HepG2 (cell line): ENCODE measurements around the gene PPP6R2. TPM values are rescaled to one million over a fixed set of nuclear protein-coding genes. Genes with fewer than 3 reads are reported as not detected.

ENCODE experiments used
- CSRNP1 ChIP-seq: sonication (generic); formaldehyde crosslinking; IDR thresholded peaks from 2 replicates; pipeline ENCODE4 v1.8.1; 2023; ENCODE audit warnings: mild to moderate bottlenecking, missing genetic modification reagents
- GMEB2 ChIP-seq: IDR thresholded peaks from 2 replicates; pipeline ENCODE4 v1.6.1; 2016; ENCODE audit warnings: missing biosample characterization, missing genetic modification reagents, low read depth
- HMGXB4 ChIP-seq, 2 experiments: sonication (generic) in 1 of 2; formaldehyde crosslinking in 1 of 2; IDR thresholded peaks; 2 replicates each; pipeline versions ENCODE4 v1.4.0 to v1.6.1; 2018 to 2020; ENCODE audit warnings: missing genetic modification reagents in 2 of 2, borderline replicate concordance in 1 of 2, low read depth in 1 of 2, mild to moderate bottlenecking in 1 of 2, missing biosample characterization in 1 of 2
- HOXA3 ChIP-seq: sonication (generic); formaldehyde crosslinking; IDR thresholded peaks from 2 replicates; pipeline ENCODE4 v1.5.0; 2020; ENCODE audit warnings: missing genetic modification reagents
- KDM4B ChIP-seq: sonication (generic); formaldehyde crosslinking; IDR thresholded peaks from 2 replicates; pipeline ENCODE4 v1.4.0; 2020; ENCODE audit warnings: missing genetic modification reagents
- MBD4 ChIP-seq: IDR thresholded peaks from 2 replicates; pipeline ENCODE4 v1.6.1; 2012; ENCODE audit warnings: low read length, inconsistent platforms, borderline replicate concordance
- MEIS2 ChIP-seq: sonication (generic); formaldehyde crosslinking; IDR thresholded peaks from 2 replicates; pipeline ENCODE4 v1.9.0; 2021; ENCODE audit warnings: mild to moderate bottlenecking, missing genetic modification reagents
- MTERF4 ChIP-seq: sonication (generic); formaldehyde crosslinking; IDR thresholded peaks from 2 replicates; pipeline ENCODE4 v1.8.0; 2023; ENCODE audit warnings: mild to moderate bottlenecking, missing genetic modification reagents
- NBN ChIP-seq: fragments of 450-650 bp; conservative IDR thresholded peaks from 2 replicates; pipeline ENCODE4 v1.6.1; 2017
- NFE2 ChIP-seq: sonication (generic); formaldehyde crosslinking; IDR thresholded peaks from 2 replicates; pipeline ENCODE4 v1.4.0; 2020; ENCODE audit warnings: missing genetic modification reagents
- NFKBIZ ChIP-seq: IDR thresholded peaks from 2 replicates; pipeline ENCODE4 v1.6.1; 2018; ENCODE audit warnings: missing genetic modification reagents, missing compliant biosample characterization
- POLR2A ChIP-seq, 2 experiments: IDR thresholded peaks; 2 replicates each; pipeline ENCODE4 v1.6.1; 2011; ENCODE audit warnings: low read depth in 2 of 2, low read length in 2 of 2, mild to moderate bottlenecking in 1 of 2, moderate library complexity in 1 of 2; ENCODE audit not compliant: insufficient read depth in 1 of 2
- SALL1 ChIP-seq: sonication (generic); formaldehyde crosslinking; IDR thresholded peaks from 2 replicates; pipeline ENCODE4 v1.8.0; 2022; ENCODE audit warnings: mild to moderate bottlenecking, missing genetic modification reagents
- TBX2 ChIP-seq: sonication (generic); formaldehyde crosslinking; IDR thresholded peaks from 2 replicates; pipeline ENCODE4 v1.5.0; 2020; ENCODE audit warnings: missing genetic modification reagents, mild to moderate bottlenecking, borderline replicate concordance
- ZBTB42 ChIP-seq: sonication (generic); formaldehyde crosslinking; IDR thresholded peaks from 2 replicates; pipeline ENCODE4 v1.5.0; 2020; ENCODE audit warnings: mild to moderate bottlenecking, missing genetic modification reagents
- ZNF260 ChIP-seq: sonication (generic); formaldehyde crosslinking; IDR thresholded peaks from 2 replicates; pipeline ENCODE4 v1.4.0; 2020; ENCODE audit warnings: missing genetic modification reagents, low read depth, mild to moderate bottlenecking, borderline replicate concordance
- ZNF331 ChIP-seq: sonication (generic); formaldehyde crosslinking; IDR thresholded peaks from 2 replicates; pipeline ENCODE4 v1.4.0; 2020; ENCODE audit warnings: missing genetic modification reagents
- ZNF562 ChIP-seq: sonication (generic); formaldehyde crosslinking; IDR thresholded peaks from 2 replicates; pipeline ENCODE4 v1.8.0; 2022; ENCODE audit warnings: missing genetic modification reagents, borderline replicate concordance
- ZNF570 ChIP-seq: sonication (generic); formaldehyde crosslinking; IDR thresholded peaks from 2 replicates; pipeline ENCODE4 v1.4.0; 2020; ENCODE audit warnings: mild to moderate bottlenecking, missing genetic modification reagents, borderline replicate concordance
- ZNF878 ChIP-seq: sonication (generic); formaldehyde crosslinking; IDR thresholded peaks from 2 replicates; pipeline ENCODE4 v1.8.1; 2023; ENCODE audit warnings: mild to moderate bottlenecking, missing genetic modification reagents, moderate library complexity
- ZSCAN31 ChIP-seq: sonication (generic); formaldehyde crosslinking; IDR thresholded peaks from 2 replicates; pipeline ENCODE4 v1.5.0; 2020; ENCODE audit warnings: low read depth, mild to moderate bottlenecking, missing genetic modification reagents
- polyA plus RNA-seq, 8 experiments: library from polyadenylated mRNA; depleted of rRNA in 3 of 8; stranded (reverse) in 7 of 8; unstranded in 1 of 8; fragments of >200 nt; fragmentation: Illumina TruSeq in 4 of 8; extraction: Trizol in 4 of 8; gene quantifications; 2 replicates each; pipeline versions ENCODE4 v1.2.1 to v1.2.3, GENCODE V29; 2011 to 2016; ENCODE audit warnings: low read depth in 4 of 8, missing spikeins in 1 of 8, mixed read lengths in 1 of 8; ENCODE audit not compliant: insufficient read depth in 1 of 8
- total RNA-seq, 5 experiments: library from RNA; depleted of rRNA; stranded (reverse); fragments of >200 nt; fragmentation: Illumina TruSeq; extraction: Trizol; gene quantifications; 2 replicates each; pipeline ENCODE4 v1.2.3, GENCODE V29; 2016; ENCODE audit warnings: low read depth in 1 of 5

The PPP6R2 gene
- total and polyA plus RNA-seq, 2 of the 13 experiments (the other 11 are each of a cell fraction or from before 2014, with no cell fraction given), result 55.0 to 102 TPM

- TF ChIP-seq ZNF878 (peak; percentile 76; the same call in 1 of the 2 replicates), NFE2 (CRISPR knock-in tag) (no peak), ZBTB42 (CRISPR knock-in tag) (no peak), MTERF4 (CRISPR knock-in tag) (no peak), ZNF260 (CRISPR knock-in tag) (no peak), HOXA3 (CRISPR knock-in tag) (no peak), NBN (no peak), MBD4 (no peak), ZNF570 (CRISPR knock-in tag) (no peak), CSRNP1 (CRISPR knock-in tag) (peak; percentile 79; the same call in 1 of the 2 replicates), GMEB2 (CRISPR knock-in tag) (no peak), HMGXB4 (CRISPR knock-in tag; IDR thresholded peaks at IDR 0.05; ENCODE audit: borderline replicate concordance in 1 of 2, low read depth in 1 of 2) (peak; percentile 22 to 59; a peak in 2 of 4 replicates), TBX2 (CRISPR knock-in tag) (peak; percentile 64; the same call in 1 of the 2 replicates), ZSCAN31 (CRISPR knock-in tag) (no peak), POLR2A (IDR thresholded peaks at IDR 0.05; ENCODE audit: insufficient read depth in 1 of 2, low read depth in 2 of 2, low read length in 2 of 2) (peak in 1 of 2 experiments; percentile 28; a peak in 1 of 4 replicates), MEIS2 (peak; percentile 48; the same call in 1 of the 2 replicates), SALL1 (CRISPR knock-in tag) (peak; percentile 61; the same call in 1 of the 2 replicates), ZNF562 (CRISPR knock-in tag) (no peak), ZNF331 (CRISPR knock-in tag) (no peak), KDM4B (CRISPR knock-in tag) (no peak), NFKBIZ (CRISPR knock-in tag) (0 out of 2 replicates have a peak, but pooled peaks have one; percentile 21)
These were observed 142.3 kb downstream of the PPP6R2 start (continued) for GRCh38 chr22:50485221-50486131.
